Gastroesophageal sphincter (tissue), 4 donors: ENCODE data around the gene SLC49A3. TPM values are rescaled to one million over a fixed set of nuclear protein-coding genes. Genes with fewer than 3 reads are reported as not detected.
A peak's percentile ranks its signal among the peaks of the same experiment; 100 is the strongest.

Experiments
- ATAC-seq: fragments of 150-250 bp; one replicate; pipeline ENCODE4 v1.9.1; 2016; ENCODE audit warnings: mild to moderate bottlenecking, moderate library complexity
- H3K27ac ChIP-seq, 4 donors: fragments of 200-600 bp; sonication (generic) in 3 of 4; 1 replicate in 3 of 4; 2 replicates in 1 of 4; pipeline ENCODE4 v1.5.1; 2016 to 2019
- H3K27me3 ChIP-seq: fragments of 200-600 bp; sonication (generic); one replicate; pipeline ENCODE4 v1.5.1; 2019
- H3K36me3 ChIP-seq, 2 donors: fragments of 200-600 bp; sonication (generic); one replicate each; pipeline ENCODE4 v1.5.1; 2019; ENCODE audit warnings: control low read depth in 1 of 2
- H3K4me1 ChIP-seq, 3 donors: fragments of 200-600 bp; sonication (generic); 1 replicate in 2 of 3; 2 replicates in 1 of 3; pipeline ENCODE4 v1.5.1; 2016 to 2019; ENCODE audit warnings: control low read depth in 2 of 3
- H3K4me3 ChIP-seq, 2 donors: fragments of 200-600 bp; sonication (generic); one replicate each; pipeline ENCODE4 v1.5.1; 2019; ENCODE audit warnings: mild to moderate bottlenecking in 1 of 2, moderate library complexity in 1 of 2
- H3K9me3 ChIP-seq, 3 donors: fragments of 200-600 bp; sonication (generic); one replicate each; pipeline ENCODE4 v1.5.1; 2017 to 2019; ENCODE audit warnings: control low read depth in 2 of 3
- EP300 ChIP-seq: sonication (generic); formaldehyde crosslinking; IDR thresholded peaks from one replicate; pipeline ENCODE4 v1.6.1; 2017; ENCODE audit warnings: antibody characterized with exemption, mild to moderate bottlenecking
- POLR2A ChIP-seq, 2 donors: fragments of 450-650 bp; IDR thresholded peaks; one replicate each; pipeline ENCODE4 v1.6.1; 2017; ENCODE audit warnings: antibody characterized with exemption in 2 of 2, mild to moderate bottlenecking in 2 of 2, moderate library complexity in 1 of 2
- POLR2AphosphoS5 ChIP-seq: sonication (generic); formaldehyde crosslinking; IDR thresholded peaks from one replicate; pipeline ENCODE4 v1.6.1; 2017; ENCODE audit warnings: antibody characterized with exemption
- WGBS, 2 donors: methylation state at CpG; one replicate each; pipeline ENCODE4 v1.1.5; 2018; ENCODE audit warnings: low coverage in 1 of 2; 5-methylcytosine and 5-hydroxymethylcytosine counted together
- total RNA-seq, 4 donors: library from RNA; depleted of rRNA; stranded (reverse); fragments of >200 nt; gene quantifications; one replicate each; pipeline ENCODE4 v1.1.0, GENCODE V29; 2016
- TF ChIP-seq, protein P1 (sequence below), 4 experiments: fragments of 200-600 bp in 2 of 4; fragments of 450-650 bp in 2 of 4; sonication (generic) in 1 of 4; IDR thresholded peaks; one replicate each; pipeline ENCODE4 v1.5.1; 2017 to 2019; ENCODE audit warnings: antibody characterized with exemption in 4 of 4, mild to moderate bottlenecking in 2 of 4, moderate library complexity in 2 of 4

SLC49A3 gene
- total RNA-seq, 4 donors from 2014 or later = 5.2 to 8.7 (median 7.8) TPM

DNA sequence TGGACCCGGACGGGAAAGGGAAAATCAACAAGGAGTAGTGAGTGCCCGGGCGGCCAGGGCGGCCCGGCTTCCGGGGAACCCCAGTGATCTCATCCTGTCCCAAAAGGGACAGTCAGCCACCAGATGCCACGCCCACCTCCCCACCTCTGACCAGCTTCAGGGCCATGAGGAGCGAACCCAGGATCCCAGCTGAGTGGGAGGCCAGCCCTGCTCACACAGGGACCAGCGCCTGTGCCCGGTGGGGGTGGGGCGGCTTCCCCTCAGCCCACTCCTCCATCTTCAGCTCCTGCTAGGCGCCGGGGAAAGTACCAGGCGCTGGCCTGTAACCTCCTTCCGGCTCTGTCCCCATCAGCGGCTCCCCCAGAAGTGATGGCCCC is 8.4 kb downstream of the SLC49A3 start:
- no peak for ATAC-seq
- Histone ChIP-seq H3K36me3 (no peaks in the 10 kb centered on the region), H3K4me1 (peaks cover 0 to 44% (median 15%) of the 10 kb centered on the region in 3 donors), H3K9me3 (no peaks in the 10 kb centered on the region), H3K27me3 (peaks cover 67% of the 10 kb centered on the region), H3K27ac (peak overlapping the region in 3 of 4 donors; percentile 7 to 53 (median 50)), H3K4me3 (peak overlapping the region in 1 of 2 donors; percentile 55)
- TF ChIP-seq POLR2A (IDR thresholded peaks at IDR 0.05) = no peak
- TF ChIP-seq, protein P1, sequence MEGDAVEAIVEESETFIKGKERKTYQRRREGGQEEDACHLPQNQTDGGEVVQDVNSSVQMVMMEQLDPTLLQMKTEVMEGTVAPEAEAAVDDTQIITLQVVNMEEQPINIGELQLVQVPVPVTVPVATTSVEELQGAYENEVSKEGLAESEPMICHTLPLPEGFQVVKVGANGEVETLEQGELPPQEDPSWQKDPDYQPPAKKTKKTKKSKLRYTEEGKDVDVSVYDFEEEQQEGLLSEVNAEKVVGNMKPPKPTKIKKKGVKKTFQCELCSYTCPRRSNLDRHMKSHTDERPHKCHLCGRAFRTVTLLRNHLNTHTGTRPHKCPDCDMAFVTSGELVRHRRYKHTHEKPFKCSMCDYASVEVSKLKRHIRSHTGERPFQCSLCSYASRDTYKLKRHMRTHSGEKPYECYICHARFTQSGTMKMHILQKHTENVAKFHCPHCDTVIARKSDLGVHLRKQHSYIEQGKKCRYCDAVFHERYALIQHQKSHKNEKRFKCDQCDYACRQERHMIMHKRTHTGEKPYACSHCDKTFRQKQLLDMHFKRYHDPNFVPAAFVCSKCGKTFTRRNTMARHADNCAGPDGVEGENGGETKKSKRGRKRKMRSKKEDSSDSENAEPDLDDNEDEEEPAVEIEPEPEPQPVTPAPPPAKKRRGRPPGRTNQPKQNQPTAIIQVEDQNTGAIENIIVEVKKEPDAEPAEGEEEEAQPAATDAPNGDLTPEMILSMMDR (IDR thresholded peaks at IDR 0.05) = no peak
- TF ChIP-seq EP300 = no peak
- no peak for TF ChIP-seq POLR2AphosphoS5
- no CpG with 5 or more reads among the region's 17 CpGs for WGBS, 2 donors

DNA sequence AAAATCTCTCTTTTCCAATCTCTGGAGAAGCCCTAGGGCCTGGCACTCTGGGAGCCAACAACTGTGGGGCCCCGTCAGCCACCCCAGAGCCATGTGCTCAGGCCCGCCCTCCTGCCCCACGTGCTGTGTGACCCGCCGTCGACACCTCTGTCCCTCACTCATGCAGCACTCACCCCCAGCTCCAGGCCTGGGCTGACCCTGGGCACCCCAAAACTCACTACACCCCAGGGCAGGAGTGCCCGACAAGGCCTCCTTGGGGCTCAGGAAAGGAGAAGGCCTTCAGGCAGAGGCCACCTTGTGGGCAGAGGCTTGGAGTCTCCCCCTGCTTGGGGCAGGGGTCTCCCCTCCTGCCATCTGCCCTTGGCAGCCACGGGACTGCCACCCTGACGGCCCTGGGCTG is 8.9 kb downstream of the SLC49A3 start:
- no peak for TF ChIP-seq EP300
- peaks cover 67% of the 10 kb centered on the region for H3K27me3 ChIP-seq
- no peaks in the 10 kb centered on the region for H3K9me3 ChIP-seq
- ATAC-seq = no peak
- peak overlapping the region in 1 of 4 donors; percentile 53 for H3K27ac ChIP-seq
- no peaks in the 10 kb centered on the region for H3K36me3 ChIP-seq
- WGBS, 2 donors = no CpG with 5 or more reads among the region's 9 CpGs
- no peak overlapping the region for H3K4me3 ChIP-seq
- H3K4me1 ChIP-seq = peaks cover 0 to 48% (median 19%) of the 10 kb centered on the region in 3 donors

DNA sequence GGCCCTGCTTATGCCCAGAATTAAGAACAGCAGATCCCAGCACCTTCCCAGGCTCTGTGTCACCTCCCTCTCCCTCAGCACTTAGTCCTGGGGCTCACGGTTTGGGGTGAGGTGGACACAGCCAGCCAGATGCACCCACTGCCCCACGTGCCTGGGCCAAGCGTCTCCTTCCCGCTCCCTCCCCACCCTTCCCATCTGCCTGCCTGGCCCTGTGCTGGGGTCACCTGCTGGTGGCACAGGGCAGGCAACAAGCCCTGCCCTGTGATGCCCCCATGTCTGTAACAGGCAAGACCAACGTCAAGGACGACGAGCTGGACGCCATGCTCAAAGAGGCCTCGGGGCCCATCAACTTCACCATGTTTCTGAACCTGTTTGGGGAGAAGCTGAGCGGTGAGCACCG is 9.3 kb downstream of the SLC49A3 start:
- WGBS, 2 donors = 77% methylated on average over 4 of the region's 11 CpGs; no CpG with 5 or more reads in 1 of the 2 donors
- TF ChIP-seq POLR2AphosphoS5 (no peak), POLR2A (IDR thresholded peaks at IDR 0.05) (no peak), EP300 (no peak)
- TF ChIP-seq, protein P1 (IDR thresholded peaks at IDR 0.05) = no peak
- Histone ChIP-seq H3K36me3 (no peaks in the 10 kb centered on the region), H3K9me3 (no peaks in the 10 kb centered on the region), H3K27ac (no peak overlapping the region), H3K27me3 (peaks cover 65% of the 10 kb centered on the region), H3K4me3 (no peak overlapping the region), H3K4me1 (peaks cover 0 to 49% (median 21%) of the 10 kb centered on the region in 3 donors)
- no peak for ATAC-seq

DNA sequence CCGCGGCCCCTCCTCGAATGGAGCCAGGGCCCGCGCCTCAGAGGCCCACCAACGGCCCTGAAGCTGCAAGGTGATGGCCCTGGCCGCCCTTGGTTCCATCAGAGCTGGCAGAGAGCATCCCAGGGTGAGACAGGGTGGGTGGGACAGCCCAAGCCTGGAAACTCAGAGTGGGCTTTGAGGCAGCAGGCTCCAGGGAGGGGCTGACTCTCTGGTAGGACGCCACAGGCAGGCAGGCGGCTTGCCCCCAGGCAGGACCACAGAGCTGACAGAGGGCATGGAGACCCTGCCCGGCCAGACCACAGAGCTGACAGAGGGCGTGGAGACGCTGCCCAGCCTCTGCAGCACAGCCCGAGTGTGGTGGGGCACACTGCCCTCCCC is 9.9 kb downstream of the SLC49A3 start:
- Histone ChIP-seq H3K27me3 (peaks cover 60% of the 10 kb centered on the region), H3K36me3 (no peaks in the 10 kb centered on the region), H3K4me3 (no peak overlapping the region), H3K4me1 (peaks cover 0 to 44% (median 20%) of the 10 kb centered on the region in 3 donors), H3K9me3 (no peaks in the 10 kb centered on the region), H3K27ac (no peak overlapping the region)
- no peak for ATAC-seq
- no peak for TF ChIP-seq EP300
- TF ChIP-seq POLR2AphosphoS5 = no peak
- no peak for TF ChIP-seq POLR2A (IDR thresholded peaks at IDR 0.05)
- TF ChIP-seq, protein P1 (IDR thresholded peaks at IDR 0.05) = no peak
- WGBS, 2 donors = no CpG with 5 or more reads among the region's 13 CpGs

DNA sequence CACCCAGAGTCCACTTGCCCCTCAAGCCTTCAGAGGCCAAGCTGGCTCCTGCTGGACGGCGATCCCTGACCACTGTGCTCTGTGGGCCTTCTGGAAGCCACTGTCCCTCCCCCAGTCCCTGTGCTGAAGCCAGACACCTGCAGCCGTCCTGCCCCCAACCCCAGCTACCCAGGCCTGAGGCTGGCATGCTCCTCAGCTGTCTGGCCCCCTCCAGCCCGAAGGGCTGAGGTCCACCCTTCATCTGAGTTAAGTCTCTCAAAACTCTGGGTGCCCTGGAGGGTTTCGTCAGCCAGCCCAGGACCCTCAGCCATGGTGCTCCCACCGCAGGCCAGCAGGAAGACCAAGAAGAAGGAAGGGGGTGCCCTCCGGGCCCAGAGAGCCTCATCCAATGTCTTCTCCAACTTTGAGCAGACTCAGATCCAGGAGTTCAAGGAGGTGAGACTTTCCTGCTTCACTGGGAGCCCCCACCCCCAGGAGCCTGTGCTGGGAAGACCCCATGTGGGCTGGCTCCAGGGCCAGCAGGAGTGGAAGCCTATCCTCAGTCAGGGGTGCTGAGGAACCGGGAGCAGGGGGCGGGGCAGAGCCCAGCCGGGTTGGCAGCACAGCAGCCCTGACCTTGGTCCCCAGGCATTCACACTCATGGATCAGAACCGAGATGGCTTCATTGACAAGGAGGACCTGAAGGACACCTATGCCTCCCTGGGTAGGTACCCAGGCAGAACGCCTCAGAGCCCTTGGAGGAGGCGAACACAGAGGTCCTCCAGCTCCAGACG is 10.4 kb downstream of the SLC49A3 start:
- H3K27ac ChIP-seq = no peak overlapping the region
- H3K4me1 ChIP-seq = peaks cover 0 to 41% (median 16%) of the 10 kb centered on the region in 3 donors
- H3K27me3 ChIP-seq = peaks cover 54% of the 10 kb centered on the region
- TF ChIP-seq POLR2AphosphoS5 (no peak), EP300 (no peak), POLR2A (IDR thresholded peaks at IDR 0.05) (no peak)
- TF ChIP-seq, protein P1 (IDR thresholded peaks at IDR 0.05) = no peak
- 17 to 20% methylated on average over 1 of the region's 14 CpGs for WGBS, 2 donors
- H3K9me3 ChIP-seq = no peaks in the 10 kb centered on the region
- no peaks in the 10 kb centered on the region for H3K36me3 ChIP-seq
- no peak overlapping the region for H3K4me3 ChIP-seq
- no peak for ATAC-seq
